Neural cell (in vitro differentiated cells): ENCODE measurements around the gene C14orf132. TPM values are rescaled to one million over a fixed set of nuclear protein-coding genes. Genes with fewer than 3 reads are reported as not detected.

ENCODE experiments used
- H2AFZ ChIP-seq: fragments of 200-600, 300-800 bp; sonication (generic), shearing (Covaris generic); 2 replicates; pipeline ENCODE4 v1.6.0; 2014; ENCODE audit warnings: low read depth, mild to moderate bottlenecking, antibody characterized with exemption, low read length, moderate library complexity
- H3F3A ChIP-seq: fragments of 200-600 bp; shearing (Covaris generic); 2 replicates; pipeline ENCODE4 v1.6.1; 2016; ENCODE audit warnings: mild to moderate bottlenecking, moderate library complexity, mixed read lengths, antibody characterized with exemption, low read length; ENCODE audit not compliant: insufficient read depth, poor library complexity, severe bottlenecking
- H3K27ac ChIP-seq: fragments of 200-600, 300-800 bp; sonication (generic), shearing (Covaris generic); 2 replicates; pipeline ENCODE4 v1.5.1; 2014; ENCODE audit warnings: mild to moderate bottlenecking, low read length, moderate library complexity
- H3K27me3 ChIP-seq: fragments of 300-800, 200-600 bp; sonication (generic), shearing (Covaris generic); 2 replicates; pipeline ENCODE4 v1.6.0; 2014; ENCODE audit warnings: mild to moderate bottlenecking, low read depth, low read length, moderate library complexity; ENCODE audit not compliant: insufficient read depth
- H3K36me3 ChIP-seq: fragments of 300-800, 200-600 bp; sonication (generic), shearing (Covaris generic); 2 replicates; pipeline ENCODE4 v1.5.1; 2014; ENCODE audit warnings: mild to moderate bottlenecking, antibody characterized with exemption, low read length, moderate library complexity; ENCODE audit not compliant: insufficient read depth
- H3K4me2 ChIP-seq: fragments of 300-800, 200-600 bp; sonication (generic), shearing (Covaris generic); 2 replicates; pipeline ENCODE4 v1.6.0; 2014; ENCODE audit warnings: mild to moderate bottlenecking, low read length
- H3K4me3 ChIP-seq: fragments of 300-800, 200-600 bp; sonication (generic), shearing (Covaris generic); 2 replicates; pipeline ENCODE4 v1.5.1; 2014; ENCODE audit warnings: mild to moderate bottlenecking, low read length, moderate library complexity
- H3K79me2 ChIP-seq: fragments of 200-600 bp; shearing (Covaris generic); replicated peaks from 2 replicates; pipeline ENCODE4 v1.6.0; 2014; ENCODE audit warnings: mild to moderate bottlenecking, low read length, moderate library complexity; ENCODE audit not compliant: insufficient read depth
- H3K9ac ChIP-seq: fragments of 300-800, 200-600 bp; sonication (generic), shearing (Covaris generic); 2 replicates; pipeline ENCODE4 v1.6.1; 2016; ENCODE audit warnings: mild to moderate bottlenecking, low read length, mixed read lengths
- H3K9me2 ChIP-seq: fragments of 200-600 bp; shearing (Covaris generic); 2 replicates; pipeline ENCODE4 v1.6.1; 2016; ENCODE audit warnings: mild to moderate bottlenecking, low read length, mixed read lengths; ENCODE audit not compliant: insufficient read depth
- H3K9me3 ChIP-seq: fragments of 200-600, 300-800 bp; sonication (generic), shearing (Covaris generic); 2 replicates; pipeline ENCODE4 v1.6.1; 2016; ENCODE audit warnings: mild to moderate bottlenecking, mixed run types, low read length, moderate library complexity, mixed read lengths
- H4K20me1 ChIP-seq: fragments of 200-600 bp; shearing (Covaris generic); 2 replicates; pipeline ENCODE4 v1.6.1; 2016; ENCODE audit warnings: mild to moderate bottlenecking, mixed run types; ENCODE audit not compliant: insufficient read depth
- EP300 ChIP-seq: fragments of 450-650 bp; conservative IDR thresholded peaks from 2 replicates; pipeline ENCODE4 v1.6.1; 2014; ENCODE audit warnings: antibody characterized with exemption, mild to moderate bottlenecking, moderate library complexity; ENCODE audit not compliant: poor library complexity, severe bottlenecking
- EZH2 ChIP-seq: fragments of 200-600, 300-800 bp; shearing (Covaris generic), sonication (generic); IDR thresholded peaks from 2 replicates; pipeline ENCODE4 v1.6.1; 2014; ENCODE audit warnings: antibody characterized with exemption, low read length, borderline replicate concordance, mild to moderate bottlenecking; ENCODE audit not compliant: insufficient read depth, poor library complexity, severe bottlenecking
- MXI1 ChIP-seq: fragments of 450-650 bp; conservative IDR thresholded peaks from 2 replicates; pipeline ENCODE4 v1.6.1; 2014; ENCODE audit warnings: antibody characterized with exemption, mild to moderate bottlenecking; ENCODE audit not compliant: poor library complexity, severe bottlenecking
- POLR2AphosphoS5 ChIP-seq: IDR thresholded peaks from 2 replicates; pipeline ENCODE4 v1.6.1; 2012
- RAD21 ChIP-seq: fragments of 450-650 bp; conservative IDR thresholded peaks from 2 replicates; pipeline ENCODE4 v1.6.1; 2014; ENCODE audit warnings: antibody characterized with exemption, mild to moderate bottlenecking, moderate library complexity
- SMC3 ChIP-seq: fragments of 450-650 bp; conservative IDR thresholded peaks from 2 replicates; pipeline ENCODE4 v1.6.1; 2014; ENCODE audit warnings: antibody characterized with exemption, mild to moderate bottlenecking, moderate library complexity; ENCODE audit not compliant: poor library complexity
- TAF1 ChIP-seq: IDR thresholded peaks from 2 replicates; pipeline ENCODE4 v1.6.1; 2012; ENCODE audit warnings: low read depth
- polyA plus RNA-seq: library from polyadenylated mRNA; depleted of rRNA; stranded (reverse); fragments of >200 nt; gene quantifications from 2 replicates; pipeline ENCODE4 v1.2.3, GENCODE V29; 2014
- TF ChIP-seq, protein P1 (sequence below): fragments of 450-650 bp; IDR thresholded peaks from 2 replicates; pipeline ENCODE4 v1.5.1; 2014; ENCODE audit warnings: antibody characterized with exemption, mild to moderate bottlenecking, moderate library complexity; ENCODE audit not compliant: poor library complexity, severe bottlenecking
- TF ChIP-seq, protein P2 (sequence below): IDR thresholded peaks from 2 replicates; pipeline ENCODE4 v1.6.1; 2012; ENCODE audit warnings: borderline replicate concordance

C14orf132 gene
- polyA plus RNA-seq, 1 donor from 2014 or later, result 50.1 TPM

DNA sequence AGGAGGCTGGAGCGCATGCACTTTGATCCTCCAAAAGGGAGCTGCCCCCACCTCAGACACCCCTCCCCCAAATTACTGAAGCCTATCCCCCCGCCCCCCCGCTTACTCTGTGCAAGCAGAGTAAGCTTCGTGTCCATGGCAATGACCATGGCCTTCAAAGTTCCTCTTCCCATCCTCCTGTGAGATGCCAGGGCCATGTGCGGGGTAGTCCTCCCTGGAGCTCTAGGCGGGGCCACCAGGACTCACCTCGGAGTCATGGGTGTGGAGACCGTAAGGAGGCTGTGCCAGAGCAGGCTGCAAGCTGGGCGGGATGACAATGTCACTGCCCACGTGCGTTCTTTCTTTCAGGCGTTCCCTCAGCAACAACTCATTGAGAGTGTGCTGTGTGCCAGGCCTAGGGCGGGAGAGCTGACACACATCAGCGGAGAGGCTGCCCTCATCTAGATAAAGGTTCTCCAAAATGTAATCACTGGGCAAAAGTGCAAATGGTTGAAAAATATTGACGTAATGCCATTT, 66.8 kb downstream of the C14orf132 start:
- TF ChIP-seq EP300 (no peak), TAF1 (no peak)
- H3K79me2 ChIP-seq, result no peaks in the 10 kb centered on the region
- H3K9me3 ChIP-seq, result no peaks in the 10 kb centered on the region
- H3K36me3 ChIP-seq, result no peaks in the 10 kb centered on the region
- H3K27ac ChIP-seq, result no peak overlapping the region
- H3K9ac ChIP-seq, result no peak overlapping the region
- no peaks in the 10 kb centered on the region for H3K9me2 ChIP-seq
- H3K4me3 ChIP-seq, result no peak overlapping the region
- no peaks in the 10 kb centered on the region for H3K27me3 ChIP-seq
- no peaks in the 10 kb centered on the region for H4K20me1 ChIP-seq
- H3F3A ChIP-seq, result no peaks in the 10 kb centered on the region
- H2AFZ ChIP-seq, result no peak overlapping the region
- H3K4me2 ChIP-seq, result no peak overlapping the region

DNA sequence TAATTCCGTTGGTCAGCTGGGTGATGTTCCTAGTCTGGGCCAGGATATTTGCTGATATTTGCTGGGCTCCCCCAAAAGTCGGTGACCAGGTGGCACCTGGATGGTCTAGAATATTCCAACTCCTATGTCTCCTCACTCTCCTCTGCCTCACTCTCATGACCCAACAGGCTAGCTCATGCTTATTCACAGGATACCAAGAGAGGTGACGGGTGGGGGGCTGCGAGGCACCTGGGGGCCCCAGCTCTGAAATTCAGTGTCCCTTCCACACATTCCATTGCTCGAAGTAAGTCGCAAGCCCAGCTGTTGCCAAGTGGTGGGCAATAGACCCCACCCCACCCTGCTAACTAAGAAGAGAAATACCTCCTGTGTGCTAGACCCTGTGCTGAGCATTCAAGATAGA, 67.7 kb downstream of the C14orf132 start:
- H3K4me2 ChIP-seq, result no peak overlapping the region
- no peak overlapping the region for H2AFZ ChIP-seq
- TF ChIP-seq EP300, result no peak
- no peak for TF ChIP-seq SMC3
- TF ChIP-seq, protein P1, sequence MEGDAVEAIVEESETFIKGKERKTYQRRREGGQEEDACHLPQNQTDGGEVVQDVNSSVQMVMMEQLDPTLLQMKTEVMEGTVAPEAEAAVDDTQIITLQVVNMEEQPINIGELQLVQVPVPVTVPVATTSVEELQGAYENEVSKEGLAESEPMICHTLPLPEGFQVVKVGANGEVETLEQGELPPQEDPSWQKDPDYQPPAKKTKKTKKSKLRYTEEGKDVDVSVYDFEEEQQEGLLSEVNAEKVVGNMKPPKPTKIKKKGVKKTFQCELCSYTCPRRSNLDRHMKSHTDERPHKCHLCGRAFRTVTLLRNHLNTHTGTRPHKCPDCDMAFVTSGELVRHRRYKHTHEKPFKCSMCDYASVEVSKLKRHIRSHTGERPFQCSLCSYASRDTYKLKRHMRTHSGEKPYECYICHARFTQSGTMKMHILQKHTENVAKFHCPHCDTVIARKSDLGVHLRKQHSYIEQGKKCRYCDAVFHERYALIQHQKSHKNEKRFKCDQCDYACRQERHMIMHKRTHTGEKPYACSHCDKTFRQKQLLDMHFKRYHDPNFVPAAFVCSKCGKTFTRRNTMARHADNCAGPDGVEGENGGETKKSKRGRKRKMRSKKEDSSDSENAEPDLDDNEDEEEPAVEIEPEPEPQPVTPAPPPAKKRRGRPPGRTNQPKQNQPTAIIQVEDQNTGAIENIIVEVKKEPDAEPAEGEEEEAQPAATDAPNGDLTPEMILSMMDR, result no peak
- TF ChIP-seq POLR2AphosphoS5, result no peak
- TF ChIP-seq RAD21, result no peak
- H3K27me3 ChIP-seq, result no peaks in the 10 kb centered on the region
- H4K20me1 ChIP-seq, result no peaks in the 10 kb centered on the region
- no peak overlapping the region for H3K27ac ChIP-seq
- H3K9me2 ChIP-seq, result no peaks in the 10 kb centered on the region
- H3K9ac ChIP-seq, result no peak overlapping the region
- no peak overlapping the region for H3K4me3 ChIP-seq
- no peaks in the 10 kb centered on the region for H3K36me3 ChIP-seq
- no peaks in the 10 kb centered on the region for H3K79me2 ChIP-seq
- no peaks in the 10 kb centered on the region for H3F3A ChIP-seq
- H3K9me3 ChIP-seq, result no peaks in the 10 kb centered on the region

DNA sequence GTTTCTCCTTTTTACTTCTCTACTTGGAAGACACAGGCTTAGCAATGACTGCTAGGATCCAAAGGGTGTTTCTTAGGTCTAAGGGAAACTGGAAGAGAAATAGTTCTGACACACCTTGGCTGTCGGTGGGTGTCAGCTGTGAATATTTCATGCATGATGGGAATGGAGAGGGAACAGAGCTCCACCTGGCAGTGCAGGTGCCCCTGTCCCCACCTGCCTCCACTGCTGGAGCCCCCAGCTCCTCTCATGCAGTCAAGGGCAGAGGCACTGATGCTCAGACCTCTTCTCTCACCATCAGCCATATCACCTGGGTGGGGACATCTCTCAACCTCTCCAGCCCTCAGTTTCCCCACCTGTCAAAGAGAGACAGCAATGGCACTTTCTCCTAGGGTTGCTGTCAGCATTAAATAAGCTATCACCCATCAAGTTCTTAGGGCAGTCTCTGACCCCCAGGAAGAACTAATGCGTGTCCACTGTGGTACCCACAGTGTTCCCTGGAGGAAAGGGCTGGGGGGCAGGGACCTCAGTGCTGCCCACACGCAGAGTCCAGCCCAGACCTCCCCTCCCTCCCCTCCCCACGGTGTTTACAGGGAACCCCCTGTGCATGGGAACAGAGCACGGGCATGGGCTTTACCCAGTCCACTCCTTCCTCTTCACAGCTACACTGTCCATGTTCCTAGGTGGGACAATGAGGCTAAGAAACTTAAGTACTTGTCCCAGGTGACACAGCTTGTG, 69.1 kb downstream of the C14orf132 start:
- Histone ChIP-seq H3K9me3 (no peaks in the 10 kb centered on the region), H3F3A (no peaks in the 10 kb centered on the region), H2AFZ (no peak overlapping the region), H3K9ac (no peak overlapping the region), H3K4me3 (no peak overlapping the region), H4K20me1 (no peaks in the 10 kb centered on the region), H3K4me2 (no peak overlapping the region), H3K27ac (no peak overlapping the region), H3K36me3 (no peaks in the 10 kb centered on the region), H3K79me2 (no peaks in the 10 kb centered on the region), H3K9me2 (no peaks in the 10 kb centered on the region), H3K27me3 (no peaks in the 10 kb centered on the region)
- TF ChIP-seq EP300 (no peak), RAD21 (no peak), TAF1 (no peak), POLR2AphosphoS5 (no peak), MXI1 (no peak), EZH2 (no peak), SMC3 (no peak)
- TF ChIP-seq, protein P2, sequence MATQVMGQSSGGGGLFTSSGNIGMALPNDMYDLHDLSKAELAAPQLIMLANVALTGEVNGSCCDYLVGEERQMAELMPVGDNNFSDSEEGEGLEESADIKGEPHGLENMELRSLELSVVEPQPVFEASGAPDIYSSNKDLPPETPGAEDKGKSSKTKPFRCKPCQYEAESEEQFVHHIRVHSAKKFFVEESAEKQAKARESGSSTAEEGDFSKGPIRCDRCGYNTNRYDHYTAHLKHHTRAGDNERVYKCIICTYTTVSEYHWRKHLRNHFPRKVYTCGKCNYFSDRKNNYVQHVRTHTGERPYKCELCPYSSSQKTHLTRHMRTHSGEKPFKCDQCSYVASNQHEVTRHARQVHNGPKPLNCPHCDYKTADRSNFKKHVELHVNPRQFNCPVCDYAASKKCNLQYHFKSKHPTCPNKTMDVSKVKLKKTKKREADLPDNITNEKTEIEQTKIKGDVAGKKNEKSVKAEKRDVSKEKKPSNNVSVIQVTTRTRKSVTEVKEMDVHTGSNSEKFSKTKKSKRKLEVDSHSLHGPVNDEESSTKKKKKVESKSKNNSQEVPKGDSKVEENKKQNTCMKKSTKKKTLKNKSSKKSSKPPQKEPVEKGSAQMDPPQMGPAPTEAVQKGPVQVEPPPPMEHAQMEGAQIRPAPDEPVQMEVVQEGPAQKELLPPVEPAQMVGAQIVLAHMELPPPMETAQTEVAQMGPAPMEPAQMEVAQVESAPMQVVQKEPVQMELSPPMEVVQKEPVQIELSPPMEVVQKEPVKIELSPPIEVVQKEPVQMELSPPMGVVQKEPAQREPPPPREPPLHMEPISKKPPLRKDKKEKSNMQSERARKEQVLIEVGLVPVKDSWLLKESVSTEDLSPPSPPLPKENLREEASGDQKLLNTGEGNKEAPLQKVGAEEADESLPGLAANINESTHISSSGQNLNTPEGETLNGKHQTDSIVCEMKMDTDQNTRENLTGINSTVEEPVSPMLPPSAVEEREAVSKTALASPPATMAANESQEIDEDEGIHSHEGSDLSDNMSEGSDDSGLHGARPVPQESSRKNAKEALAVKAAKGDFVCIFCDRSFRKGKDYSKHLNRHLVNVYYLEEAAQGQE, result no peak
- TF ChIP-seq, protein P1, result no peak
